HEK293 (cell line): ENCODE results near the gene UBE2C.

ENCODE experiments used
- ZNF362 ChIP-seq: fragments of 450-650 bp; formaldehyde crosslinking; IDR thresholded peaks from 2 replicates; pipeline ENCODE4 v1.5.1; 2016; ENCODE audit warnings: missing biosample characterization, missing genetic modification characterization
- TF ChIP-seq, protein P1 (sequence below): fragments of 450-650 bp; formaldehyde crosslinking; IDR thresholded peaks from 2 replicates; pipeline ENCODE4 v1.5.1; 2016; ENCODE audit warnings: missing biosample characterization, missing genetic modification characterization

DNA sequence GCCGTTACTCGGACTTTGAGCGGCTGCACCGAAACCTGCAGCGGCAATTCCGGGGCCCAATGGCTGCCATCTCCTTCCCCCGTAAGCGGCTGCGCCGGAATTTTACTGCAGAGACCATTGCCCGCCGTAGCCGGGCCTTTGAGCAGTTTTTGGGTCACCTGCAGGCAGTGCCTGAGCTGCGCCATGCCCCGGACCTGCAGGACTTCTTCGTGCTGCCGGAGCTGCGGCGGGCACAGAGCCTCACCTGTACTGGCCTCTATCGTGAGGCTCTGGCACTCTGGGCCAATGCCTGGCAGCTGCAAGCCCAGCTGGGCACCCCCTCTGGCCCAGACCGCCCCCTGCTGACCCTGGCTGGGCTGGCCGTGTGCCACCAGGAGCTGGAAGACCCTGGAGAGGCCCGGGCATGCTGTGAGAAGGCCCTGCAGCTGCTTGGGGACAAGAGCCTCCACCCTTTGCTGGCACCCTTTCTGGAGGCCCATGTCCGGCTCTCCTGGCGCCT lies 28.3 kb downstream of the UBE2C start:
- TF ChIP-seq, protein P1, sequence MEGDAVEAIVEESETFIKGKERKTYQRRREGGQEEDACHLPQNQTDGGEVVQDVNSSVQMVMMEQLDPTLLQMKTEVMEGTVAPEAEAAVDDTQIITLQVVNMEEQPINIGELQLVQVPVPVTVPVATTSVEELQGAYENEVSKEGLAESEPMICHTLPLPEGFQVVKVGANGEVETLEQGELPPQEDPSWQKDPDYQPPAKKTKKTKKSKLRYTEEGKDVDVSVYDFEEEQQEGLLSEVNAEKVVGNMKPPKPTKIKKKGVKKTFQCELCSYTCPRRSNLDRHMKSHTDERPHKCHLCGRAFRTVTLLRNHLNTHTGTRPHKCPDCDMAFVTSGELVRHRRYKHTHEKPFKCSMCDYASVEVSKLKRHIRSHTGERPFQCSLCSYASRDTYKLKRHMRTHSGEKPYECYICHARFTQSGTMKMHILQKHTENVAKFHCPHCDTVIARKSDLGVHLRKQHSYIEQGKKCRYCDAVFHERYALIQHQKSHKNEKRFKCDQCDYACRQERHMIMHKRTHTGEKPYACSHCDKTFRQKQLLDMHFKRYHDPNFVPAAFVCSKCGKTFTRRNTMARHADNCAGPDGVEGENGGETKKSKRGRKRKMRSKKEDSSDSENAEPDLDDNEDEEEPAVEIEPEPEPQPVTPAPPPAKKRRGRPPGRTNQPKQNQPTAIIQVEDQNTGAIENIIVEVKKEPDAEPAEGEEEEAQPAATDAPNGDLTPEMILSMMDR (tag by site-specific recombination), result no peak
- TF ChIP-seq ZNF362, result no peak
